Panc1 (cell line): ENCODE data around the gene MIS18A. TPM values are rescaled to one million over a fixed set of nuclear protein-coding genes. Genes with fewer than 3 reads are reported as not detected.

Experiments
- ATAC-seq: fragments of 200-7000 bp; cut with Tn5 transposase; 2 replicates; pipeline ENCODE4 v1.9.1; 2020; ENCODE audit warnings: mild to moderate bottlenecking, moderate library complexity
- BruUV-seq: library from RNA; stranded (reverse); fragments of 400-500 nt; replicated peaks from 2 replicates; lab custom pipeline; 2021; lab: Mats Ljungman, UMichigan
- CTCF ChIA-PET: fragments of 300-600 bp; sonication (Branson Sonifier 250); formaldehyde crosslinking; loops from one replicate; lab custom pipeline; 2022; ENCODE audit warnings: antibody characterized with exemption; lab: Charles Lee
- POLR2A ChIA-PET: fragments of 300-600 bp; sonication (Branson Sonifier 250); formaldehyde crosslinking; loops from one replicate; lab custom pipeline; 2022; ENCODE audit warnings: antibody characterized with exemption; lab: Charles Lee
- DNase-seq: peaks from one replicate; pipeline ENCODE4 v3.0.0-alpha.2; 2010; ENCODE audit warnings: low read depth, low spot score
- H3K27ac ChIP-seq: 2 replicates; pipeline ENCODE4 v1.5.1; 2011; ENCODE audit warnings: mild to moderate bottlenecking, low read length, inconsistent platforms
- H3K27me3 ChIP-seq: fragments of 200-500 bp; sonication (Bioruptor generic); 2 replicates; pipeline ENCODE4 v1.6.0; 2014; ENCODE audit warnings: low read length, inconsistent platforms; ENCODE audit not compliant: control insufficient read depth, insufficient read depth
- H3K36me3 ChIP-seq: fragments of 200-500 bp; sonication (Bioruptor generic); 2 replicates; pipeline ENCODE4 v1.5.1; 2014; ENCODE audit warnings: inconsistent platforms, mild to moderate bottlenecking, low read length, moderate library complexity; ENCODE audit not compliant: control insufficient read depth, insufficient read depth
- H3K4me1 ChIP-seq: 2 replicates; pipeline ENCODE4 v1.5.1; 2011; ENCODE audit warnings: inconsistent platforms, mild to moderate bottlenecking, low read length, moderate library complexity; ENCODE audit not compliant: control insufficient read depth, insufficient read depth
- H3K4me3 ChIP-seq, 2 experiments: 2 replicates each; pipeline ENCODE4 v1.5.1; 2011 to 2012; ENCODE audit warnings: low read depth in 2 of 2, low read length in 2 of 2, mild to moderate bottlenecking in 2 of 2, inconsistent platforms in 1 of 2, moderate library complexity in 1 of 2
- H3K9me3 ChIP-seq: fragments of 200-500 bp; sonication (Bioruptor generic); 2 replicates; pipeline ENCODE4 v1.5.1; 2014; ENCODE audit warnings: low read depth, mild to moderate bottlenecking, inconsistent platforms, low read length, moderate library complexity; ENCODE audit not compliant: control insufficient read depth, insufficient read depth
- CTCF ChIP-seq: fragments of 450-650 bp; IDR thresholded peaks from 2 replicates; pipeline ENCODE4 v1.5.1; 2017; ENCODE audit warnings: mild to moderate bottlenecking
- POLR2AphosphoS5 ChIP-seq: IDR thresholded peaks from 2 replicates; pipeline ENCODE4 v1.6.1; 2012; ENCODE audit warnings: mild to moderate bottlenecking, low read depth, low read length, moderate library complexity
- REST ChIP-seq, 2 experiments: IDR thresholded peaks; 2 replicates each; pipeline ENCODE4 v1.6.1; 2011 to 2012; ENCODE audit warnings: low read depth in 2 of 2, control low read depth in 1 of 2, low read length in 1 of 2, mild to moderate bottlenecking in 1 of 2, moderate library complexity in 1 of 2; ENCODE audit not compliant: insufficient read depth in 1 of 2
- SIN3A ChIP-seq: IDR thresholded peaks from 2 replicates; pipeline ENCODE4 v1.6.1; 2012; ENCODE audit warnings: low read depth, mild to moderate bottlenecking, low read length, moderate library complexity, borderline replicate concordance; ENCODE audit not compliant: insufficient read depth
- TCF7L2 ChIP-seq: IDR thresholded peaks from 2 replicates; pipeline ENCODE4 v1.6.1; 2011; ENCODE audit warnings: mild to moderate bottlenecking, low read depth, low read length, inconsistent platforms
- in situ Hi-C: cut with HindIII; loops from 2 replicates; pipeline ENCODE4 v1.10.0; 2016; ENCODE audit warnings: low sequenced_read_pairs, low pct_unique_long_range_greater_than_20kb
- intact Hi-C: fragments of 100-400 bp; cut with micrococcal nuclease; formaldehyde crosslinking; loops from one replicate; pipeline ENCODE4 v1.10.0; 2022; ENCODE audit not compliant: unreplicated experiment
- total RNA-seq: library from RNA; stranded (reverse); gene quantifications from one replicate; pipeline ENCODE4 v1.2.1, GENCODE V29; 2021; ENCODE audit not compliant: unreplicated experiment

Gene MIS18A
- total RNA-seq, 1 experiment from 2014 or later = 16.3 TPM

GRCh38 chr21:32256873-32257620, 21.8 kb downstream of the MIS18A start:
- no peak for TF ChIP-seq POLR2AphosphoS5
- no peak for TF ChIP-seq SIN3A
- no peak for TF ChIP-seq TCF7L2
- TF ChIP-seq REST (IDR thresholded peaks at IDR 0.05; ENCODE audit: insufficient read depth in 1 of 2, low read depth in 2 of 2, low read length in 1 of 2) = no peak
- in situ Hi-C loops = no loop called here
- Histone ChIP-seq H3K27ac (no peak overlapping the region), H3K4me3 (no peak overlapping the region), H3K27me3 (peaks cover 5% of the 10 kb centered on the region; the same call in 1 of the 2 replicates), H3K9me3 (no peaks in the 10 kb centered on the region), H3K36me3 (no peaks in the 10 kb centered on the region), H3K4me1 (no peaks in the 10 kb centered on the region; the same call in 1 of the 2 replicates)
- CTCF ChIA-PET = no interaction called here
- DNase-seq (no peak), ATAC-seq (no peak)
- POLR2A ChIA-PET = no interaction called here
- no TSS peak for BruUV-seq
- intact Hi-C loops = no loop called here

GRCh38 chr21:32256251-32256650, 22.6 kb downstream of the MIS18A start:
- no TSS peak for BruUV-seq
- Histone ChIP-seq H3K36me3 (no peaks in the 10 kb centered on the region), H3K4me3 (no peak overlapping the region), H3K27me3 (peaks cover 5% of the 10 kb centered on the region; the same call in 1 of the 2 replicates), H3K4me1 (no peaks in the 10 kb centered on the region; the same call in 1 of the 2 replicates), H3K27ac (no peak overlapping the region), H3K9me3 (no peaks in the 10 kb centered on the region)
- intact Hi-C loops (no loop called here), in situ Hi-C loops (no loop called here)
- no peak for ATAC-seq
- ChIA-PET POLR2A (no interaction called here), CTCF (no interaction called here)
- TF ChIP-seq REST (IDR thresholded peaks at IDR 0.05; ENCODE audit: insufficient read depth in 1 of 2, low read depth in 2 of 2, low read length in 1 of 2) = no peak
- TF ChIP-seq CTCF = no peak
- no peak for TF ChIP-seq SIN3A
- TF ChIP-seq TCF7L2 = no peak
- no peak for TF ChIP-seq POLR2AphosphoS5
- DNase-seq = no peak
